Stimulated activated CD8-positive, alpha-beta memory T cell treated with anti-CD3 and anti-CD28 coated beads, Interleukin-2, amount 100 ng/mL, for 48 hours (primary cell): ENCODE results near the gene RICTOR.

Source experiments
- DNase-seq, 2 donors: peaks; one replicate each; pipeline ENCODE4 v3.0.0-alpha.2; 2020; ENCODE audit warnings: low read depth in 2 of 2

The RICTOR gene

GRCh38 chr5:38940230-38940858 lies 133.9 kb downstream of the RICTOR start:
- DNase-seq = no peak

DNA sequence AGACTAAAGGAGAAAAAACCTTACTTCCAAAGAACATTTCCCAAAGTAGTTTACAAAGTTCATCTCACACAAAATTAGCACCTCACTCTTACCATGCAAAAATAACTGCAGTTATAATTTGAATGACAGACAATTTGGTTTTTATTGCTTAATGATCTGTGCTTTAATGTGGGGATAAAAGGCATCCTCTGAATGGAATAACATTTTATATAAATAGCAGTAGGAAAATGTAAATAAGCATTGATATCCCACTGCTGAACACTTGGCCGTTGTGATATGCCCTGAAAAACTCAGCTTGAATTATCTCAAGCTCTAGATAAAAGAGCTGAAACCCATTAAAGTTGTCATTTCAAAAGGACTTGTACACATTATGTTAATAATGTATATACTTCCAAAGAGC lies 135.2 kb downstream of the RICTOR start:
- DNase-seq = no peak

GRCh38 chr5:38938424-38938823 lies 135.8 kb downstream of the RICTOR start:
- DNase-seq = no peak

GRCh38 chr5:38936269-38936668 lies 137.9 kb downstream of the RICTOR start:
- DNase-seq = no peak

DNA sequence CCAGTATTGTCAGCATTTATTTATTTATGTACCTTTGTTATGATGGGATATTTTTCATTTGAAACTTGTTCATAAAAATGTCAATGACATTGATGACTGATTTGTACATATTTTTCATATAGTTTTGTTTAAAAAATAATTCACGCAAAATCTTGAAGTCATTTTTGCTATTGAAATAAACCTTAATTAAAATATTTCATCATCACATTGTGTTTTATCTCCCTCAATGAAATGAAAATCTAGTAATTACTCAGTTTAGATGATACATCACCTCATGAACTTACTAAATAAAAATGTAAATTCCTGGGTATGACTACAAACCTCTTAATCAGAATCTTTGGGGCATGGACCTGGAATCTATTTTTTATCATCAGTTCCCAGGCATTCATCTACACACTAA lies 138.8 kb downstream of the RICTOR start:
- DNase-seq = no peak

DNA sequence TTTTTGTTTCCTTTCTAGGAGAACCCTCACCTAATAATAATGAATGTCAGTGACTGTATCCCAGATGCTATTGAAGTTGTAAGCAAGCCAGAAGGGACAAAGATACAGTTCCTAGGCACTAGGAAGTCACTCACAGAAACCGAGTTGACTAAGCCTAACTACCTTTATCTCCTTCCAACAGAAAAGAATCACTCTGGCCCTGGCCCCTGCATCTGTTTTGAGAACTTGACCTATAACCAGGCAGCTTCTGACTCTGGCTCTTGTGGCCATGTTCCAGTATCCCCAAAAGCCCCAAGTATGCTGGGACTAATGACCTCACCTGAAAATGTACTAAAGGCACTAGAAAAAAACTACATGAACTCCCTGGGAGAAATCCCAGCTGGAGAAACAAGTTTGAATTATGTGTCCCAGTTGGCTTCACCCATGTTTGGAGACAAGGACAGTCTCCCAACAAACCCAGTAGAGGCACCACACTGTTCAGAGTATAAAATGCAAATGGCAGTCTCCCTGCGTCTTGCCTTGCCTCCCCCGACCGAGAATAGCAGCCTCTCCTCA lies 141.3 kb downstream of the RICTOR start:
- no peak for DNase-seq

DNA sequence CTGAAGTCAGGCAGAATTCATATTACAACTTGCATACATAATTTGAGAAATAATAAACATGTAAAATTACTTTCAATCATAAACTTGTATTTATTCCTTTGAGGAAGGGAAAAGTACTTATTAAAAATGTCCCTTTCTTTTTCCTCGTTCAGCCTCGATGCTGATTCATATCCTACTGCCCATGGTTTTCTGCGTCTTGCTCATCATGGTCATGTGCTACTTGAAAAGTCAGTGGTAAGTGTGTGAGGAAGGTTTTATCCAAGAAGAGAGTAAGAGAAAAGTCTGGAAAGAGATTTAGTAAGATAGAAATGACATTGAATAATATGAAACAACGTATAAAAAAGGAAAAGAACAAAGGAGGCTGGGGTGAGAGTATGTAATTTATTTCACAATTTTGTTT lies 142.5 kb downstream of the RICTOR start:
- no peak for DNase-seq

DNA sequence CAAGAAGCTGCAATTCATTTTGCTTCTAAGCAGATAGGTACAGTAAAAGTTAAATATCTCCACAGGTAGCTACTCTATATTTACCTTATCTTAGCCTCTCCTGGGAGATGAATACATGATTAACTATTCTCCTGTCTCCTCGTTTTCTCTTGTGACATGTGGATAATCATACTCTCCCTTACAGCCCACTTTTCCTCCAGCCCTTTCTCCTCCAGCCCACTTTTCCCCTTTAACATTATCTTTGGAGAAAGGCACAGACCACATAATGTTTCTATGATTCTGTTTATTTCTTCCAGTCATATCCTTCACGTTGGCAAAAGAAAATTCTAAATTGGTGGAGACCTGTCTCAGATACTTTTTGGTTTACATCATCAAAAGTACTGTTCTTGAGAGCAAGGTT lies 144.4 kb downstream of the RICTOR start:
- no peak for DNase-seq

DNA sequence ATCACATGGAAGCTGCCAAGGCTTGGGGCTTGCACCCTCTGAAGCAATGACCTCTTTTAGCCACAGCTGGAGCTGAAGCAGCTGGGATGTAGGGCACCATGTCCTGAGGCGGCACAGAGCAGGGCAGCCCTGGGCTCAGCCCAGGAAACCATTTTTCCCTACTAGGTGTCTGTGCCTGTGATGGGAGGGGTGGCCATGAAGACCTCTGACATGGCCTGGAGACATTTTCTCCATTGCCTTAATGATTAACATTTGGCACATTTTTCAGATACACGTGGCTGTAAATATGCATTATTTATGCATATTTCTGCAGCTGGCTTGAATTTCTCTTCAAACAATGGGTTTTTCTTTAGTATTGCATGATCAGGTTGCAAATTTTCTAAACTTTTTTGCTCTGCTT lies 146.7 kb downstream of the RICTOR start:
- DNase-seq = no peak

GRCh38 chr5:38926121-38926520 lies 148.1 kb downstream of the RICTOR start:
- DNase-seq = no peak

GRCh38 chr5:38925154-38925925 lies 148.9 kb downstream of the RICTOR start:
- no peak for DNase-seq

DNA sequence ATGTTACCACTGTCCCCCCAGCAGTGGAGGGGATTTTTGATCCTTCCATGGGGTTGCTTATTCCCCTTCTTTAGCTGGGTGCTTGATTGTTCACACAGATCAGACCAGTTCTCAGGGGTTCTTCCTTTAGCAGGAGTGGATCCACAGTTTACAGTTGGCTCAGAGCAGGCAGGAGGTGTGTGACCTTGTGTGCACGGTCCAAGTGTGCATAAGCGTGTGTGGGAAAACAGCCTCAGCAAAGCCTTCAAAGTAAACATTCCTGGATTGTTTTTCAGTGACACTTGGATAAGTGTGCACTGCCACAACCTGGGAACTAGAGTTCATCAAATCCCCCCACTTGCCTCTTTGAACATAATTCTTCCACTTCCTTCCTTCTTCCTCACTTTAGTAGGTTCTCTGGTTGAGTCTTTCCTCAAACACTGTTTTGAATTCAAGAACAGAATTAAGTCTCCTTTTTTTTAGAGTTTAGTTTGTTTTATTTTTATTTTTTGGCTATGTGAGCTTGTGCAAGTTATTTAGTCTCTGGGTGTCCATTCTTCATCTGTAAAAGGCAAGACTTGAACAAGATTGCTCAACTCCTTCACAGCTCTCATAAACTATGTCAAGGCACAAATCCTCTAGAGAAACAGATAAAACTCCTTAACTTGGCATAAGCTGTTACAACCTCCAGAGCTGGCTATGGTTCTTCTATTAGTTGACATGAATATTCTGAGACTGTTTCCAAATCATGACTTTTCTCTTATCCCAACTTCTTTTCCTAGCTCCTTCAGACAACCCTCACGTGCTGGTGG lies 150.3 kb downstream of the RICTOR start:
- DNase-seq = no peak

DNA sequence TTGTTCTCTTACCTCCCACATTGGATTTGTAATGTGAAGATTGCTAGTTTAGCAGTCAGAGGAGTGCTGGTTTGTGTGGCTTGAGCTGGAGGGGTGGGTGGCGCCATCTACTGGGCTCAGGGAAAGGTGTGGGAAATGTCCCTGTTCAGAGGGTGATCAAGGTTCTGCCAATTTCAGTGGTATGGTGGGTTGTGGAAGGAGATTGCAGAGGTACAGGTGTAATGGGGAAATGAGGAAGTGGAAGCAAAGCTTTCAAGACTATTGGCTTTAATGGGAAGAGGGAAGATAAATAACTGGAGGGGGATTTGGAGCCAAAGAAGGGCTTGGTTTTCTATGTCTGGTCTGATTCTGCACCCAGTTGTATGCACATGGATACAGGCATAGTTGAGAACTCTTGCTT lies 152.0 kb downstream of the RICTOR start:
- peak; percentile 14 to 33 for DNase-seq

DNA sequence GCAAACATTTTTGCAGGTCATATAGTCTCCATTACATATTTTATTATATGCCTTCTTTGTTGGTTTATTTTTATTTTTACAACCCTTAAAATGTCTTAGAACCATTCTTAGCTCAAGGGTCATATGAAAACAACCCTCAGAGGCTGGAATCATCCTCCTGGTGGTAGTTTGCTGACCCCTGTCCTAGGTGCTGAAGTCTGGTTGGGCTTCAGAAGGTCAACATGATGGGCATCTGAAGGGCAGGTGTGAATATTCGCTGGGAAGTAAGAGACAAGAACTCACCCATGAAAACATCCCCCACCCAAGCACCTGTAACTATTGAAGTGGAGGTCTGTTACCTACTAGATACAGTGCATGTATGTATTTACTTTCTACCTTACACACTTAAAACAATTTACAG lies 153.0 kb downstream of the RICTOR start:
- DNase-seq = no peak

DNA sequence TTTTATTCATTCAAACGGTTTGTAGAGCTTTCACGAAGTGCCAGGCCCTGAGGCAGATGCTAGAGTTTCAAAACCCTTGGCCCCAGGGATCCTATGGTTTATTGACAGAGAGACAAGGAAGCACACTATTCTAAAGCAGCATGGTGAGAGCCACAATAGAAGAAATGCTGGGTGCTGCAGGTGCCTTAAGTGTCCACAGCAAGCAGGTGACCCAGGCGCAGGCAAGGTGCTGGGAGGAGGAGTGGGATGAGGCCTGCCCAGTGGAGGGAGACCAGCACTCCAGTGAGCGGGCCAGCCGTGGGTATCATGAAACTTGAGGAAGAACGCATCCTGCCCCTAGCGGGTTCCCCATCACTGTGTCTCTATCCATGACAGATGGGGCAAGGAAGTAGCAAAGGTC lies 157.4 kb downstream of the RICTOR start:
- no peak for DNase-seq

DNA sequence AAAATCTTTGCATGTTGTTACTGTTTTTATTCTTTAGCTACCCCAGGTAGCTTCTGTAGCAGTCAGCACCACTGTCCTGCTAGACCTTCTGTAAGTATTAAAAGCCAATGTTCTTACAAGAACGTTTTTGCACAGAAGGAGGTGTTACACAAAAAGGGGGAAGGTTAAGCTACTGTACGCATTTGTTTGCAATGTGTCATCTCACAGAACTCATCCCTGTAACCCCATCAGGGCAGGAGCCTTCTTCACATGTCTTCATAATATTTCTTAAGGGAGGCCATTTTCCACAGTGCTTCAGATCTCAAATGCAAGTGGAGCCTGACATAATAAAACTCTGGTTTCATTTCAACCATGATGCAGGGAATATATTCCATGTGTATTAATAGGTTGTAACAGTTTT lies 160.5 kb downstream of the RICTOR start:
- DNase-seq = no peak

DNA sequence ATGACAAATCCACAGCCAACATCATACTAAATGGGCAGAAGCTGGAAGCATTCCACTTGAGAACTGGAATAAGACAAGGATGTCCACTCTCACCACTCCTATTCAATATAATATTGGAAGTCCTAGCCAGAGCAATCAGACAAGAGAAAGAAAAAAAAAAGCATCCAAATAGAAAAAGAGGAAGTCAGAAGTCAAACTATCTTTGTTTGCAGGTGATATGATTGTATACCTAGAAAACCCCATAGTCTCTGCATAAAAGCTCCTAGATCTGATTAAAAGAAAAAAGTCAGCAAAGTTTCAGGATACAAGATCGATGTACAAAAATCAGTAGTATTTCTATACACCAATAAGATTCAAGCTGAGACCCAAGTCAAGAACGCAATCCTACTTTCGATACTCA lies 162.3 kb downstream of the RICTOR start:
- DNase-seq = no peak

GRCh38 chr5:38906503-38906902 lies 167.7 kb downstream of the RICTOR start:
- no peak for DNase-seq

DNA sequence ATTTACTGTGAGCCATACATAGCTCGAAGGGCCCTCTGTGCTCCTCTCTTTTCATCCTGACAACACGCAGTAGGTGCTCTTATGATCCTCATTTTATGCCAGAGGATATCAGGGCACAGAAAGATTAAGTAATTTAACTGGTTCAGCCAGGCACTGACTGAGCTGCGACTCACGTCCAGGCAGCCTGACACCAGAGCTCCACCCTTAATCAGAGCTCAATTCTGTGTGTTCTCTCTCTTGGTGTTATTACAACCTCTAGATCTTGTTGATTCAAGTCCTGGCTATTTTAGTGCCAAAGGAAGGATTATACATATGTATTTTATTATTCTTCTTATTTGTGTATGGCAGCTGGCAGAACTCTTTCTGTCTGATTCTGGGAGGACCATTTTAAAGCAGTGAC lies 168.7 kb downstream of the RICTOR start:
- no peak for DNase-seq

DNA sequence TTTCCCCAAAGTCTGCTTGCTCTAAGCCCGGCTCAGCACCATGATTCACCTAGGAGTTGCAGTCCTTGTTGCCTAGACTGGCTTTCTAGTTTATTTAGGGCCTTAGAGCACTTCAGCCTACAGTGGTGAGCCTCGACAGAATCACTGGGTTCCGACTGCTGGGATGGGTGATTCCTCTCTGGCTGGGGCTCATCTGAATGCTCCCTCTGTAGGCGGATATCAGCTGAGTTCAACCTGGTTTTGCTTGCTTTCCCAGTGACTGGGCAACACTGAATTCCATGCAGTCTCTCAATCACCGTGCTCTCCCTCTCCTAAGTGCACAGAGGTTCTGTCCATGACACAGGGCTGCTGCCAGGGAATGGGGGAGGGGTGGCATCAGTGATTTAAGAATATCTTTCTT lies 174.3 kb downstream of the RICTOR start:
- no peak for DNase-seq

GRCh38 chr5:38896760-38897159 lies 177.4 kb downstream of the RICTOR start:
- DNase-seq = no peak

DNA sequence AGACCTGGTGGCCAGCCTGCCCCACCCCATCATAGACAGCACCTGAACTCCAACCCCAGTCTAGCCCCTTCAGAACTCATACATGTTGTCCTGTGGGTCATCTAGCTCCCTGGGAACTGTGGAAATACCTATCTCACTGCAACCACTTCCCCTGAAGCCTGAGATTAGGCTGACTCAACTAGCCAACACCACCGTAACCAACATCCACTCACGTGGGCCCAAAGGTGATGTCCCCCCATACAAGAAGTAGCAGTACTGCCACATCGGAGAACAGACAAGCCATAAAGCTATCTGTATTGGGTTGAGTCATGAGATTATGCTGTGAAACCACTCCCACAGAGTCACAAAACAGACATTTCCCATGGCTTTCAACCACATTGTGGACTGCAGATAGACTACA lies 181.8 kb downstream of the RICTOR start:
- DNase-seq = no peak

GRCh38 chr5:38891563-38891962 lies 182.6 kb downstream of the RICTOR start:
- DNase-seq = no peak
